Measurements from ENCODE around the gene KREMEN1. TPM values are rescaled to one million over a fixed set of nuclear protein-coding genes. Genes with fewer than 3 reads are reported as not detected.

Gene KREMEN1
- total and polyA plus RNA-seq, 4 donors: 8.8 to 27.5 (median 20.1) TPM

DNA sequence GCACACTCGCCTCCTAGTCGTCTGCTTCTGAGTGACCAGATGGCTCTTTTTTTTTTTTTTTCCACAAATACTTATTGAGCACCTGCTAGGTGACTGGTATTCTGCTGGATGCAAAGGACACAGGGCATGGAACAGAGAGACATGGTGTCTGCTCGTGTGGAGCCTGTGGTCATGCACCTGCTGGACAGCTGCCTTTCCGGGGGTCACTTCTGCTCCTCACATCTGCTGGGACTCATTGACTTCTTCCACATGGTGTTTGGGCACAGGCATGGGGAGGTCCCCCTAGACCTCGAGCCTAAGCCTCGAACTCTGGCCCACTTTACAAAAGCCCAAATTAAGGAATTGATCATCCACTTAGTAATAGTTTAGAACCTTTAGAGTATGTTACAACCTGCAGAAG, 93.3 kb downstream of the KREMEN1 start:
- TF ChIP-seq CTCF (IDR thresholded peaks at IDR 0.05; ENCODE audit: control extremely low read depth, extremely low read depth): no peak
- no peak overlapping the region for H3K4me3 ChIP-seq
- H3K27me3 ChIP-seq (ENCODE audit: control insufficient read depth in 3 of 3, insufficient read depth in 3 of 3, low read length in 2 of 3): no peaks in the 10 kb centered on the region
- no peaks in the 10 kb centered on the region for H3K36me3 ChIP-seq (ENCODE audit: control insufficient read depth in 4 of 4, insufficient read depth in 4 of 4, low read length in 4 of 4)
- peaks cover 0 to 2% (median 0%) of the 10 kb centered on the region in 4 donors for H3K9me3 ChIP-seq (ENCODE audit: control insufficient read depth in 4 of 4, insufficient read depth in 3 of 4, low read length in 3 of 4)
- H3K9ac ChIP-seq (ENCODE audit: insufficient read depth in 1 of 2, low read length in 2 of 2): no peak overlapping the region
- H3K27ac ChIP-seq (ENCODE audit: low read depth in 1 of 2, low read length in 1 of 2): no peak overlapping the region
- ATAC-seq (ENCODE audit: insufficient read depth, low FRiP score): no peak
- 75 to 84% methylated on average over 6 of the region's 6 CpGs for WGBS, 2 donors
- DNase-seq: no peak
- H3K4me1 ChIP-seq (ENCODE audit: control insufficient read depth in 5 of 5, insufficient read depth in 5 of 5, low read length in 5 of 5): no peaks in the 10 kb centered on the region

DNA sequence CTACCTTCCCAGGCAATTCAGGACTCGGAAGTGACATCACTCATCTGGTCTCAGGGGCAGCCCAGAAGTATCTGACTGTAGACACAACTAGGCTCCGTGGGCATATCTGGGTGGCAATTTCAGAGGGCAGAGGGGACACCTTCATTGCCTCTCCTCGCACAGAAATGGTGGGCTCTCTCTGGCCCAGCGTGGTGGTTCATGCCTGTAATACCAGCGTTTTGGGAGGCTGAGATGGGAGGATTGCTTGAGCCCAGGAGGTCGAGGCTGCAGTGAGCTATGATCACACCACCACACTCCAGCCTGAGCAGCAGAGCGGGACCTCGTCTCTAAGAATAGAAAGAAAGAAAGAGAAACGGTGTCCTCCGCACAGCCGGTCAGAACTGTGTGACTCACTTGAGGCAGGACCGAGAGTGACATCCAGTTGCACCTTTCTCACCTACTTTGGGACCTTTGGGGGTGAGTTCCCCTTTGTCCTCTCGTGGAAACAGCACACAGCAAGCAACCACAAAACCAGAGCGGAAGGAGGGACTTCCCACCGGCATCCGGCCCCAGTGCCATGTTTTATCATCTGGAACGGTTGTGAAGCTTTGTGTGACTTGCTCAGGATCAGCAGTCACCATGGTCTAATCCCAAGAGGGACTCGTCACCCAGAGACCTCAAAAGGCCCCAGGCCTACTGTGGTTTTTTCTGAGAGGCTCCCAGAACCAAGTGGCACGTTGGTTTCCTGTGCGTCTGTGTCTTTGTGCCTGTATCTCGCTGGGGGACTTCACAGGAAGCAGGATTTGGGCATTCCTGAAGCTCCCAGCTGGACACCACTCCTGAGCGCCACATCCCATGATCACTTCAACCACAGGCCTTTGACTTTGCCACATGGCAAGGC, 94.4 kb downstream of the KREMEN1 start:
- no peak for ATAC-seq (ENCODE audit: insufficient read depth, low FRiP score)
- 39 to 70% methylated on average over 22 of the region's 22 CpGs for WGBS, 2 donors
- no peak for TF ChIP-seq CTCF (IDR thresholded peaks at IDR 0.05; ENCODE audit: control extremely low read depth, extremely low read depth)
- no peaks in the 10 kb centered on the region for H3K36me3 ChIP-seq (ENCODE audit: control insufficient read depth in 4 of 4, insufficient read depth in 4 of 4, low read length in 4 of 4)
- H3K4me3 ChIP-seq: no peak overlapping the region
- no peak overlapping the region for H3K9ac ChIP-seq (ENCODE audit: insufficient read depth in 1 of 2, low read length in 2 of 2)
- no peaks in the 10 kb centered on the region for H3K4me1 ChIP-seq (ENCODE audit: control insufficient read depth in 5 of 5, insufficient read depth in 5 of 5, low read length in 5 of 5)
- no peak for DNase-seq
- H3K9me3 ChIP-seq (ENCODE audit: control insufficient read depth in 4 of 4, insufficient read depth in 3 of 4, low read length in 3 of 4): peaks cover 0 to 2% (median 0%) of the 10 kb centered on the region in 4 donors
- H3K27ac ChIP-seq (ENCODE audit: low read depth in 1 of 2, low read length in 1 of 2): no peak overlapping the region
- H3K27me3 ChIP-seq (ENCODE audit: control insufficient read depth in 3 of 3, insufficient read depth in 3 of 3, low read length in 2 of 3): no peaks in the 10 kb centered on the region

DNA sequence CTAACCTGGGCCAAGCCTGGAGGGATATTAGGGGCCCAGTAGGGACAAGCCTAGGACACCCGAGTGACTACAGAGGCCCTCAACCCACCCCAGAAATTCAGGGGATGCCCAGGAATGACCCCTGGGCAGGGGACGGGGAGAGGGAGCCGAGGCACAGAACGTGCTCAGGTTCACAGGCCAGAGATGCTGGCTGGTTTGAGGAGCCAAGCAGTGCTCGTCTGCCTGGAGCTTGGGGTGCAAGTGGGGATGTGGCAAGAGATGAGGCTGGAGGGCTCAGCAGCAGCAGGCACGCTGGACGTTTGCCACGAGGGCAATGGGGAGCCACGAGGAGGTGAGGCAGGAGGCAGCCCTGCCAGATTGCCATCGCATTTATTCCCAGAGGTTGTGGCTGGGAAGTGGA, 98.9 kb downstream of the KREMEN1 start:
- no peaks in the 10 kb centered on the region for H3K27me3 ChIP-seq (ENCODE audit: control insufficient read depth in 3 of 3, insufficient read depth in 3 of 3, low read length in 2 of 3)
- DNase-seq (no peak), ATAC-seq (ENCODE audit: insufficient read depth, low FRiP score) (no peak)
- TF ChIP-seq CTCF (IDR thresholded peaks at IDR 0.05; ENCODE audit: control extremely low read depth, extremely low read depth): no peak
- 86 to 88% methylated on average over 10 of the region's 10 CpGs for WGBS, 2 donors
- no peaks in the 10 kb centered on the region for H3K4me1 ChIP-seq (ENCODE audit: control insufficient read depth in 5 of 5, insufficient read depth in 5 of 5, low read length in 5 of 5)
- H3K9me3 ChIP-seq (ENCODE audit: control insufficient read depth in 4 of 4, insufficient read depth in 3 of 4, low read length in 3 of 4): peaks cover 0 to 4% (median 1%) of the 10 kb centered on the region in 4 donors
- H3K36me3 ChIP-seq (ENCODE audit: control insufficient read depth in 4 of 4, insufficient read depth in 4 of 4, low read length in 4 of 4): no peaks in the 10 kb centered on the region
- H3K9ac ChIP-seq (ENCODE audit: insufficient read depth in 1 of 2, low read length in 2 of 2): no peak overlapping the region
- no peak overlapping the region for H3K4me3 ChIP-seq
- no peak overlapping the region for H3K27ac ChIP-seq (ENCODE audit: low read depth in 1 of 2, low read length in 1 of 2)

Measured in lung (tissue), 12 donors.